ENCODE results near the gene TMEM167B. TPM values are rescaled to one million over a fixed set of nuclear protein-coding genes. Genes with fewer than 3 reads are reported as not detected.

TMEM167B gene
- total RNA-seq, 1 donor from 2014 or later = 26.7 TPM

- Mint-ChIP-seq H3K9me3 (peaks cover 4% of the 10 kb centered on the region), H3K27me3 (peaks cover 19% of the 10 kb centered on the region), H3K27ac (peak overlapping the region; percentile 89), H3K4me1 (peaks cover 39% of the 10 kb centered on the region), H3K36me3 (ENCODE audit: low read depth) (peaks cover 4% of the 10 kb centered on the region), H3K4me3 (peak overlapping the region; percentile 84)
- DNase-seq = peak; percentile 97
- intact Hi-C loops (cut with micrococcal nuclease) = loop anchor here (1.0 to 10.0 kb wide), 9 partner anchors 12 to 418 kb away; partner anchors contain the start of genes ATXN7L2, PRPF38B, STXBP3 and TMEM167B
Measured at GRCh38 chr1:109112652-109113285, 22.2 kb downstream of the TMEM167B start.

GRCh38 chr1:109113590-109114341 is 23.2 kb downstream of the TMEM167B start, which contains the start of gene ELAPOR1:
ELAPOR1 (plus strand) TSS chr1:109114115; CDS start chr1:109114184, 69 bp downstream.
- peak within 1 kb of the TSS; percentile 89 for H3K27ac Mint-ChIP-seq
- H3K27me3 Mint-ChIP-seq = peaks cover 15% of the 10 kb centered on the region
- intact Hi-C loops (cut with micrococcal nuclease) = loop anchor here (5.0 to 10.0 kb wide), 3 partner anchors 366 to 419 kb away; partner anchors contain the start of genes ATXN7L2, PRPF38B and STXBP3
- peaks cover 4% of the 10 kb centered on the region for H3K9me3 Mint-ChIP-seq
- H3K4me3 Mint-ChIP-seq = peak within 1 kb of the TSS; percentile 84
- H3K4me1 Mint-ChIP-seq = peaks cover 39% of the 10 kb centered on the region
- DNase-seq = peak; percentile 96
- H3K36me3 Mint-ChIP-seq (ENCODE audit: low read depth) = peaks cover 7% of the 10 kb centered on the region

GRCh38 chr1:109114342-109114674 is 23.7 kb downstream of the TMEM167B start:
- H3K27ac Mint-ChIP-seq = peak overlapping the region; percentile 82
- peaks cover 39% of the 10 kb centered on the region for H3K4me1 Mint-ChIP-seq
- intact Hi-C loops (cut with micrococcal nuclease) = loop anchor here (5.0 to 10.0 kb wide), 3 partner anchors 367 to 420 kb away; partner anchors contain the start of genes ATXN7L2, PRPF38B and STXBP3
- H3K9me3 Mint-ChIP-seq = peaks cover 4% of the 10 kb centered on the region
- DNase-seq = no peak
- H3K4me3 Mint-ChIP-seq = peak overlapping the region; percentile 84
- H3K27me3 Mint-ChIP-seq = peaks cover 15% of the 10 kb centered on the region
- peaks cover 7% of the 10 kb centered on the region for H3K36me3 Mint-ChIP-seq (ENCODE audit: low read depth)

- peak overlapping the region; percentile 54 for H3K4me3 Mint-ChIP-seq
- peaks cover 4% of the 10 kb centered on the region for H3K9me3 Mint-ChIP-seq
- H3K36me3 Mint-ChIP-seq (ENCODE audit: low read depth) = peaks cover 7% of the 10 kb centered on the region
- peaks cover 36% of the 10 kb centered on the region for H3K4me1 Mint-ChIP-seq
- H3K27ac Mint-ChIP-seq = peak overlapping the region; percentile 95
- DNase-seq = no peak
- H3K27me3 Mint-ChIP-seq = peaks cover 8% of the 10 kb centered on the region
- intact Hi-C loops (cut with micrococcal nuclease) = loop anchor here (1.0 to 10.0 kb wide), 5 partner anchors 24 to 421 kb away; partner anchors contain the start of genes ATXN7L2, PRPF38B and SARS1
Measured at GRCh38 chr1:109115685-109116084, 25.1 kb downstream of the TMEM167B start.

DNA sequence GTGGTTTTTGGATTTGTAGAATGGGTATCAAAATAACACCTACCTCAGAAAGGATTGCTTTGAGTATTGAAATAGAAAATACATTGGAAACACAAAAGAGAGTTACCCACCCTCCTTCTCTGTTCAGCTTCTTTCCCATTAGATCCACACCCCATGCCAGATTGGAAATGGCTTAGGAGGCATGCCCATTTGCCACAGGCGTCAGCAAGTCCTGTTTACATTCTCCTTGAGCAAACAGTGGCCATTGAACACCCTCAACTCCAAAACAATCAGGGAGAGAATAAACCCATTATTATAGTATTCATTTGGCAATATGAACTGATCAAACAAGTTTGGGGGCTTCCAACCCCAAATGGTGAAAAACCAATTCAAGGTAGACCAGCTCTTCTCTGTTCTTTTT is 25.7 kb downstream of the TMEM167B start:
- peaks cover 7% of the 10 kb centered on the region for H3K36me3 Mint-ChIP-seq (ENCODE audit: low read depth)
- DNase-seq = no peak
- peaks cover 4% of the 10 kb centered on the region for H3K9me3 Mint-ChIP-seq
- H3K4me1 Mint-ChIP-seq = peaks cover 36% of the 10 kb centered on the region
- H3K27ac Mint-ChIP-seq = peak overlapping the region; percentile 95
- H3K27me3 Mint-ChIP-seq = peaks cover 5% of the 10 kb centered on the region
- peak overlapping the region; percentile 54 for H3K4me3 Mint-ChIP-seq
- intact Hi-C loops (cut with micrococcal nuclease) = loop anchor here (1.0 to 10.0 kb wide), 4 partner anchors 46 to 421 kb away; partner anchors contain the start of genes ATXN7L2, PRPF38B and SARS1

- DNase-seq = no peak
- intact Hi-C loops (cut with micrococcal nuclease) = loop anchor here (5.0 to 10.0 kb wide), 3 partner anchors 94 to 423 kb away; partner anchors contain the start of genes ATXN7L2, PRPF38B and SARS1
- Mint-ChIP-seq H3K27ac (no peak overlapping the region), H3K9me3 (peaks cover 4% of the 10 kb centered on the region), H3K4me1 (peaks cover 26% of the 10 kb centered on the region), H3K36me3 (ENCODE audit: low read depth) (peaks cover 7% of the 10 kb centered on the region), H3K27me3 (peaks cover 2% of the 10 kb centered on the region), H3K4me3 (no peak overlapping the region)
Measured at GRCh38 chr1:109118089-109118488, 27.5 kb downstream of the TMEM167B start.

GRCh38 chr1:109120356-109120755 is 29.8 kb downstream of the TMEM167B start:
- H3K9me3 Mint-ChIP-seq = peaks cover 4% of the 10 kb centered on the region
- no peaks in the 10 kb centered on the region for H3K27me3 Mint-ChIP-seq
- H3K4me1 Mint-ChIP-seq = peaks cover 9% of the 10 kb centered on the region
- peaks cover 6% of the 10 kb centered on the region for H3K36me3 Mint-ChIP-seq (ENCODE audit: low read depth)
- intact Hi-C loops (cut with micrococcal nuclease) = no loop called here
- no peak overlapping the region for H3K27ac Mint-ChIP-seq
- no peak overlapping the region for H3K4me3 Mint-ChIP-seq
- no peak for DNase-seq

DNA sequence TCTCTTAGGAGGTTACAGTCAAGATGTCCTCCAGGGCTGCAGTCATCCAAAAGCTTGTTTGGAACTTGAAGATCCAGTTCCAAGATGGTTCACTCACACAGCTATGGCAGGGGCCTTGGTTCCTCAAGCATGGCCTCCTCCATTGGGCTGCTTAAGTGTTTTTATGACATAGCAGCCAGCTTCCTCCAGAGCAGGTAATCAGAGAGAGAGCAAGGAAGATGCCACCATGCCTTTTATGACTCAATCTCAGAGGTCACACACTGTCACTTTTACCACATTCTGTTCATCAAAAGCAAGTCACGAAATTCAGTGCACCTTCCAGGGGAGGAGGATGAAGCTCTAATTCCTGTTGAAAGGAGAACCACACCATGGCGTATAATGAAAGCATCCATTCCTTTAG is 40.5 kb downstream of the TMEM167B start:
- Mint-ChIP-seq H3K27ac (no peak overlapping the region), H3K4me1 (peaks cover 15% of the 10 kb centered on the region), H3K36me3 (ENCODE audit: low read depth) (no peaks in the 10 kb centered on the region), H3K27me3 (no peaks in the 10 kb centered on the region), H3K9me3 (no peaks in the 10 kb centered on the region), H3K4me3 (no peak overlapping the region)
- DNase-seq = no peak
- intact Hi-C loops (cut with micrococcal nuclease) = no loop called here

DNA sequence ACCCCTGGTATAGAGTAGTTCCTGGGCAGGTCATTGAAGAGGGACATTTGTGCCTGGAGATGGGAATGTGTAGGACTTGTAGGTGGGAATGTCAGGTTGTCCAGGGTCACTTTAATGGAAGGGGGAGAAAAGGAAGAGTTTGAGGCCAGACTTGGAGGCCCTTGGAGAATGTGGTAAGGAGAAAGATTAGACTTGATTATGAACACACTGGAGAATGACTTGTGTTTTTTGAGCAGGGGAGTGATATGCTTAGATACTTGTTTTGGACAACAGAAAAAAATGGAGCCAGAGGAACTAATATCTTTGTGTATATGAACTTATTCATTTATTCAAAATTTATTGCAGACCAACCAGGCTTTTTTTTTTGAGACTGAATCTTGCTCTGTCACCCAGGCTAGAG is 41.2 kb downstream of the TMEM167B start:
- no peaks in the 10 kb centered on the region for H3K36me3 Mint-ChIP-seq (ENCODE audit: low read depth)
- no peak overlapping the region for H3K4me3 Mint-ChIP-seq
- no peak overlapping the region for H3K27ac Mint-ChIP-seq
- intact Hi-C loops (cut with micrococcal nuclease) = no loop called here
- peaks cover 16% of the 10 kb centered on the region for H3K4me1 Mint-ChIP-seq
- H3K9me3 Mint-ChIP-seq = no peaks in the 10 kb centered on the region
- DNase-seq = no peak
- no peaks in the 10 kb centered on the region for H3K27me3 Mint-ChIP-seq

DNA sequence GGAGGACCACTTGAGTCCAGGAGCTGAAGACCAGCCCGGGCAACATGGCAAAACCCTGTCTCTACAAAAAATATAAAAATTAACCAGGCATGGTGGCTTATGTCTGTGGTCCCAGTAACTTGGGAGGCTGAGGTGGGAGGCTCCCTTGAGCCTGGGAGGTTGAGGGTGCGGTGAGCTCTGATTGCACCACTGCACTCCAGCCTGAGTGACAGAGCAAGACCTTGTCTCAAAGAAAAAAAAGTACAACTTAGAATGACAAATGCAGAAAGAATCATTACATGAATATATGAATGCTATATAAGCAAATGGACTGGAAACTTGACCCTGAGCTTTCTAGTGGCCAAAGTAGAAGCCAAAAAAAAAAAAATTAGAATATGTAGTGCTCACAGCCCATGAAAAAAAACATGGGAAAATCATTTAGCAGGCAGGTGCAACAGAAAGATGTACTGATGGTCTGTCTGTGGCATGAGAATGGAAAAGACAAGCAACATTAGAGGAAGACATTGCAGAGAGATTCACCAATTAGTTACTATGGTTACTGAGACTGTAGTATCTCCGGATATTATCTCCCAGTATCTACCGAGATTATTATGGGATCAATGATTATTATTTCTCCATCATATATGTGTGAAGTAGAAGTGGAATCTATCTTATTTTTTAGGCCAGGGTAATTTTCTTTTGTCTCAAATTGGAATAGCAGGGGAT is 42.6 kb downstream of the TMEM167B start:
- no peak for DNase-seq
- Mint-ChIP-seq H3K9me3 (no peaks in the 10 kb centered on the region), H3K27me3 (no peaks in the 10 kb centered on the region), H3K36me3 (ENCODE audit: low read depth) (no peaks in the 10 kb centered on the region), H3K4me1 (peaks cover 16% of the 10 kb centered on the region), H3K4me3 (no peak overlapping the region), H3K27ac (no peak overlapping the region)
- intact Hi-C loops (cut with micrococcal nuclease) = no loop called here

DNA sequence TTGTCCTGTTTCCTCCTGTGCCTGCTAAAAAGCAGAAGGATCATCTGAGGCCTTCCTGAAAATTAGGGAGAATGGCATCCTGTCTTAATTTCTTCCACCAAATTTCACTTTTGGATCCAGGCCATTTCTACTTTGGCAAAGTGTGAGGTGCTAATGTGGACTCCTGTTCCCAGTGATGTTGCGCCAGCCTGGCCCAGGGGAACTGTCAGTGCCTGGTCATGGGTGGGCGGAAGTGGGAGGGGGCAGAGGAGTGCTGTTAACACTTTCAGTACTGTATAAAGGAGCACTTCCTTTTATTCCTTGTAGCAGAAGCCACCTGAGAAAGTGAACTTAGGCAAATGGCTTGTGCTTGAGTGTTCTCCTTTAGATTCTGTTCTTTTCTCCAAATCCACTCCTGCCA is 43.3 kb downstream of the TMEM167B start:
- no peaks in the 10 kb centered on the region for H3K9me3 Mint-ChIP-seq
- no peaks in the 10 kb centered on the region for H3K27me3 Mint-ChIP-seq
- intact Hi-C loops (cut with micrococcal nuclease) = no loop called here
- DNase-seq = no peak
- no peaks in the 10 kb centered on the region for H3K36me3 Mint-ChIP-seq (ENCODE audit: low read depth)
- H3K27ac Mint-ChIP-seq = no peak overlapping the region
- H3K4me3 Mint-ChIP-seq = no peak overlapping the region
- peaks cover 16% of the 10 kb centered on the region for H3K4me1 Mint-ChIP-seq

- intact Hi-C loops (cut with micrococcal nuclease) = no loop called here
- peak overlapping the region; percentile 7 for H3K4me3 Mint-ChIP-seq
- DNase-seq = no peak
Measured at GRCh38 chr1:109134423-109134822, 43.9 kb downstream of the TMEM167B start.

GRCh38 chr1:109135940-109136339 is 45.4 kb downstream of the TMEM167B start:
- Mint-ChIP-seq H3K4me3 (no peak overlapping the region), H3K36me3 (ENCODE audit: low read depth) (no peaks in the 10 kb centered on the region), H3K27me3 (no peaks in the 10 kb centered on the region), H3K27ac (no peak overlapping the region), H3K4me1 (peaks cover 16% of the 10 kb centered on the region), H3K9me3 (no peaks in the 10 kb centered on the region)
- intact Hi-C loops (cut with micrococcal nuclease) = no loop called here
- no peak for DNase-seq

More at GRCh38 chr1:109134423-109134822, 43.9 kb downstream of the TMEM167B start:
- H3K9me3 Mint-ChIP-seq = no peaks in the 10 kb centered on the region
- no peaks in the 10 kb centered on the region for H3K27me3 Mint-ChIP-seq
- H3K27ac Mint-ChIP-seq = no peak overlapping the region
- no peaks in the 10 kb centered on the region for H3K36me3 Mint-ChIP-seq (ENCODE audit: low read depth)
- H3K4me1 Mint-ChIP-seq = peaks cover 16% of the 10 kb centered on the region
